Erythroblast (primary cell): ENCODE results near the gene XYLT1.

Experiments used
- GATA1 ChIP-seq: IDR thresholded peaks from 2 replicates; pipeline ENCODE4 v1.6.1; 2011; ENCODE audit warnings: low read depth, mild to moderate bottlenecking, control low read depth, low read length, moderate library complexity
- POLR2A ChIP-seq: IDR thresholded peaks from 2 replicates; pipeline ENCODE4 v1.6.1; 2011; ENCODE audit warnings: mild to moderate bottlenecking, low read length

DNA sequence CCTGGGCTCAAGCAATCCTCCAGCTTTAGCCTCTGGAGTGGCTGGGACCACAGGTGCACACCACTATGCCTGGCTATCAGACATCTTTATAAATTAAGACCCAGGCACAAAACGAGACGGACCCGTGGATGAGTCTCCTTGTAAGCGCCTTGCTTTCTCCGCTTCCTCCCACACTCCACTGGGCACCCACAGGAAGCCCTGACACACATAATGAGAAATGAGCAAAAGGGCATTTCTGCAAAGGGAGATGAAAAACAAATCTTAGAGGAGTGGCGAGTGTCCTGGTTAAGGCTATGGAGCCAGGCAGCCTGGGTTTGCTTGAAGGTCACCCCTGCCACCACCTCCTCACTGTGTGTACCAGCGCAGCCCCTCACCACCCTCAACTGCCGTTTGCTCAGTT lies 56.3 kb downstream of the XYLT1 start:
- TF ChIP-seq POLR2A (no peak), GATA1 (no peak)
